Heart left ventricle (tissue), 13 donors: Measurements from ENCODE around the gene NR1I2.

Experiments used
- POLR2A ChIP-seq, 2 donors: fragments of 450-650 bp; IDR thresholded peaks; one replicate each; pipeline ENCODE4 v1.6.1; 2017; ENCODE audit warnings: antibody characterized with exemption in 2 of 2, mild to moderate bottlenecking in 2 of 2, moderate library complexity in 2 of 2
- TF ChIP-seq, protein P1 (sequence below), 12 donors: fragments of 200-600 bp; sonication (generic) in 4 of 12; IDR thresholded peaks; one replicate each; pipeline versions ENCODE4 v1.5.0 to v1.8.0; 2018 to 2022; ENCODE audit warnings: antibody characterized with exemption in 12 of 12, mild to moderate bottlenecking in 5 of 12
- donor health status: ischemic (EF 13 %, LVEDD 7.1; RV severe dilation, severe dysfunction).
- donor health status: DM: no; HTN: yes; CAD: no.
- donor health status: DM: no; HTN: no; CAD: no.
- donor health status: ischemic (EF 25% LVEDD 6.9; RV normal size, moderate dysfunction).
- donor health status: ischemic (EF 25% LVEDD 5.7; RV mildly dilated, moderate dysfunction).
- donor health status: ischemic (EF 35%, LVEDD 5.7; RV mildly dilated, moderate dysfunction).
- donor health status: nonischemic (EF 11% LVEDD 7.7; RV severe dilation, severe dysfunction).
- donor health status: DM: yes; HTN: yes; CAD: no.
- donor health status: PGD.
- donor health status: ischemic (EF 29% LVEDD 5.4; RV normal size, mild dysfunction).
- donor health status: nonischemic (EF 23%, LVEDD 6.1; RV moderate dilation, normal function).

DNA sequence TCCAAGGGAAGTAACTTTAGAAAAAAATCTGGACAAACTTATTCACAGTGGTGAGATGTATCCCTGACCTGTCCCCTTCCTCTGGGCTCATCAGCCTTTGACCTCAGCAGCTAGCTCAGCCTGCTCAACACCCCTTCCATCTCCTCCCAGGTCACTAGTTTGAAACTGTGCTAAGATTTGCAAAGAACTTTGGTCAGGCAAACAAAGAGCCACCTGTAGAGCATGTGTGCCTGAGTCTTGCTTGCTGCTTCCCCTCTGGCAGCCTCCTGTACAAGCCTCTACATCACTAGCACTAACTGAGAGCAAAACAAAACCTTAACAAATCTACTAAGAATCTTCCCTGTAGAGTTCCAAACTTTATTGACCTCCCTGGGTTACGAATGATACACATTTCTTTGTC is 43.9 kb downstream of the NR1I2 start:
- no peak for TF ChIP-seq POLR2A (IDR thresholded peaks at IDR 0.05)
- TF ChIP-seq, protein P1, sequence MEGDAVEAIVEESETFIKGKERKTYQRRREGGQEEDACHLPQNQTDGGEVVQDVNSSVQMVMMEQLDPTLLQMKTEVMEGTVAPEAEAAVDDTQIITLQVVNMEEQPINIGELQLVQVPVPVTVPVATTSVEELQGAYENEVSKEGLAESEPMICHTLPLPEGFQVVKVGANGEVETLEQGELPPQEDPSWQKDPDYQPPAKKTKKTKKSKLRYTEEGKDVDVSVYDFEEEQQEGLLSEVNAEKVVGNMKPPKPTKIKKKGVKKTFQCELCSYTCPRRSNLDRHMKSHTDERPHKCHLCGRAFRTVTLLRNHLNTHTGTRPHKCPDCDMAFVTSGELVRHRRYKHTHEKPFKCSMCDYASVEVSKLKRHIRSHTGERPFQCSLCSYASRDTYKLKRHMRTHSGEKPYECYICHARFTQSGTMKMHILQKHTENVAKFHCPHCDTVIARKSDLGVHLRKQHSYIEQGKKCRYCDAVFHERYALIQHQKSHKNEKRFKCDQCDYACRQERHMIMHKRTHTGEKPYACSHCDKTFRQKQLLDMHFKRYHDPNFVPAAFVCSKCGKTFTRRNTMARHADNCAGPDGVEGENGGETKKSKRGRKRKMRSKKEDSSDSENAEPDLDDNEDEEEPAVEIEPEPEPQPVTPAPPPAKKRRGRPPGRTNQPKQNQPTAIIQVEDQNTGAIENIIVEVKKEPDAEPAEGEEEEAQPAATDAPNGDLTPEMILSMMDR (IDR thresholded peaks at IDR 0.05) = no peak
